ENCODE data around the gene GTPBP3. TPM values are rescaled to one million over a fixed set of nuclear protein-coding genes. Genes with fewer than 3 reads are reported as not detected.
A peak's percentile ranks its signal among the peaks of the same experiment; 100 is the strongest.

The GTPBP3 gene
- total and polyA plus RNA-seq, 2 of the 8 experiments (the other 6 are each of a cell fraction or from before 2014, with no cell fraction given), result 30.4 to 56.0 TPM

- H2BK5ac ChIP-seq (ENCODE audit: low read depth, low read length), result no peak overlapping the region
- peaks cover 8 to 32% of the 10 kb centered on the region in 2 experiments; a peak in 3 of 4 replicates for H3K79me2 ChIP-seq (ENCODE audit: control insufficient read depth in 1 of 2, insufficient read depth in 2 of 2, low read length in 2 of 2)
- H3K4me2 ChIP-seq (ENCODE audit: insufficient read depth in 1 of 2, low read depth in 2 of 2, low read length in 2 of 2), result peak overlapping the region in 1 of 2 experiments; percentile 8; a peak in 2 of 4 replicates
- H3K9me3 ChIP-seq (ENCODE audit: insufficient read depth in 2 of 2, low read depth in 1 of 2, low read length in 1 of 2), result no peaks in the 10 kb centered on the region
- H3K14ac ChIP-seq (ENCODE audit: insufficient read length), result no peak overlapping the region
- H3K36me3 ChIP-seq (ENCODE audit: control insufficient read depth in 2 of 4, insufficient read depth in 4 of 4, low read length in 3 of 4), result peaks cover 4 to 17% (median 12%) of the 10 kb centered on the region in 4 experiments
- no peak overlapping the region for H3K56ac ChIP-seq (replicated peaks; ENCODE audit: insufficient read length, low read depth, low read length)
- ChIA-PET POLR2A (ENCODE audit: partially characterized antibody) (interaction anchor here (0.8 to 18.5 kb wide), 6 partner anchors 16 to 86 kb away, joined by 3 to 329 read pairs (median 4); partner anchors contain the start of genes ANO8 and OCEL1), CTCF (ENCODE audit: partially characterized antibody) (interaction anchor here (0.6 to 1.7 kb wide), 6 partner anchors 10 to 153 kb away, joined by 3 to 5 read pairs (median 4); no protein-coding TSS in a partner anchor)
- H3K4me3 ChIP-seq (ENCODE audit: extremely low read depth in 1 of 4, insufficient read depth in 2 of 4, low read depth in 3 of 4, low read length in 4 of 4), result no peak overlapping the region
- H2BK12ac ChIP-seq (ENCODE audit: low read depth, low read length), result 0 out of 2 replicates have a peak overlapping the region, but pooled peaks have one; percentile 60
- H2AK5ac ChIP-seq (ENCODE audit: low read depth, low read length), result no peak overlapping the region
- FAIRE-seq (no peak), DNase-seq (ENCODE audit: low read depth in 1 of 2, low spot score in 2 of 2) (no peak)
- H4K8ac ChIP-seq (ENCODE audit: extremely low read depth, insufficient read depth, low read length), result 0 out of 2 replicates have a peak overlapping the region, but pooled peaks have one; percentile 35
- no peak overlapping the region for H3K23ac ChIP-seq (ENCODE audit: insufficient read length)
- no peak for TF ChIP-seq ATF3 (IDR thresholded peaks at IDR 0.05; ENCODE audit: insufficient read depth, low read depth, low read length)
- no peak for TF ChIP-seq TCF12 (IDR thresholded peaks at IDR 0.05; ENCODE audit: low read depth, low read length)
- no peak for TF ChIP-seq RXRA (IDR thresholded peaks at IDR 0.05; ENCODE audit: insufficient read depth, low read depth, low read length)
- H4K91ac ChIP-seq (replicated peaks; ENCODE audit: insufficient read length, low read length), result no peak overlapping the region
- peak overlapping the region; percentile 67 for H3K27ac ChIP-seq (ENCODE audit: low read depth, low read length)
- H2BK120ac ChIP-seq (replicated peaks; ENCODE audit: low read depth, low read length), result no peak overlapping the region
- no peak overlapping the region for H2BK15ac ChIP-seq (ENCODE audit: low read length)
- H4K5ac ChIP-seq (ENCODE audit: insufficient read length, low read depth, low read length), result no peak overlapping the region
- H3K4ac ChIP-seq (replicated peaks; ENCODE audit: insufficient read length, low read depth, low read length), result no peak overlapping the region
- no peak overlapping the region for H3K9ac ChIP-seq (replicated peaks in 1 of 4; ENCODE audit: extremely low read depth in 1 of 4, low read depth in 3 of 4, low read length in 3 of 4)
- H3K27me3 ChIP-seq (replicated peaks in 1 of 4; ENCODE audit: control insufficient read depth in 3 of 4, extremely low read depth in 1 of 4, insufficient read depth in 3 of 4, low read length in 3 of 4), result no peaks in the 10 kb centered on the region
- peaks cover 21% of the 10 kb centered on the region for H3K79me1 ChIP-seq (ENCODE audit: low read depth, low read length)
- H3K23me2 ChIP-seq (ENCODE audit: low read depth, low read length), result peaks cover 5% of the 10 kb centered on the region
- peaks cover 0 to 14% of the 10 kb centered on the region in 2 experiments for H4K20me1 ChIP-seq (replicated peaks in 1 of 2; ENCODE audit: control insufficient read depth in 1 of 2, insufficient read depth in 2 of 2, low read length in 2 of 2)
- 89% methylated on average over 20 of the region's 20 CpGs; no CpG with 5 or more reads in 1 of the 2 experiments for WGBS, 2 experiments (ENCODE audit: extremely low coverage in 1 of 2, insufficient coverage in 1 of 2, insufficient read length in 1 of 2, insufficient replicate concordance in 2 of 2, low coverage in 1 of 2, low lambda C conversion rate in 2 of 2, missing lambda C conversion rate in 1 of 2)
- peaks cover 2 to 13% (median 5%) of the 10 kb centered on the region in 4 experiments; a peak in 5 of 7 replicates for H3K4me1 ChIP-seq (replicated peaks in 1 of 4; ENCODE audit: control insufficient read depth in 3 of 4, insufficient read depth in 4 of 4, low read length in 3 of 4)
- H2AFZ ChIP-seq (ENCODE audit: low read length), result no peak overlapping the region
- no peak overlapping the region for H2BK20ac ChIP-seq (ENCODE audit: low read length)
- no peak overlapping the region for H3K18ac ChIP-seq (ENCODE audit: extremely low read depth, low read length)
Measured at GRCh38 chr19:17312189-17313113, 24.9 kb upstream of the GTPBP3 start.
